Right atrium auricular region (tissue), 2 donors: Measurements from ENCODE around the gene BTG1. TPM values are rescaled to one million over a fixed set of nuclear protein-coding genes. Genes with fewer than 3 reads are reported as not detected.
A peak's percentile ranks its signal among the peaks of the same experiment; 100 is the strongest.

Experiments used
- DNase-seq: peaks from one replicate; pipeline ENCODE4 v3.0.0-alpha.2; 2019; ENCODE audit warnings: low spot score
- H3K27ac ChIP-seq, 2 donors: fragments of 200-600 bp; sonication (generic); 1 replicate in 1 of 2; 2 replicates in 1 of 2; pipeline ENCODE4 v1.5.1; 2016 to 2019
- H3K27me3 ChIP-seq, 2 donors: fragments of 200-600 bp; sonication (generic); one replicate each; pipeline versions ENCODE4 v1.5.1 to v1.6.0; 2017 to 2019
- H3K36me3 ChIP-seq: fragments of 200-600 bp; sonication (generic); one replicate; pipeline ENCODE4 v1.5.1; 2016
- H3K4me1 ChIP-seq, 2 donors: fragments of 200-600 bp; sonication (generic); one replicate each; pipeline versions ENCODE4 v1.5.1 to v1.6.0; 2017 to 2019
- H3K4me3 ChIP-seq, 2 donors: fragments of 200-600 bp; sonication (generic); 1 replicate in 1 of 2; 2 replicates in 1 of 2; pipeline ENCODE4 v1.5.1; 2017 to 2019; ENCODE audit warnings: mild to moderate bottlenecking in 1 of 2, moderate library complexity in 1 of 2
- H3K9me3 ChIP-seq, 2 donors: fragments of 200-600 bp; sonication (generic); one replicate each; pipeline ENCODE4 v1.5.1; 2019
- CTCF ChIP-seq, 2 donors: fragments of 200-600 bp; sonication (generic); IDR thresholded peaks; one replicate each; pipeline ENCODE4 v1.5.1; 2019; ENCODE audit warnings: antibody characterized with exemption in 2 of 2
- total RNA-seq, 2 donors: library from RNA; depleted of rRNA; stranded (reverse); fragments of >200 nt; gene quantifications; one replicate each; pipeline ENCODE4 v1.1.0, GENCODE V29; 2016

Gene BTG1
- total RNA-seq, 2 donors from 2014 or later = 51.2 to 61.6 TPM

GRCh38 chr12:92149563-92149962 is 3.9 kb upstream of the BTG1 start:
- Histone ChIP-seq H3K27ac (no peak overlapping the region), H3K4me1 (no peaks in the 10 kb centered on the region), H3K9me3 (no peaks in the 10 kb centered on the region), H3K36me3 (peaks cover 7% of the 10 kb centered on the region), H3K4me3 (no peak overlapping the region), H3K27me3 (no peaks in the 10 kb centered on the region)
- TF ChIP-seq CTCF (IDR thresholded peaks at IDR 0.05) = no peak
- DNase-seq = no peak

GRCh38 chr12:92147491-92147890 is 1.8 kb upstream of the BTG1 start:
- H3K36me3 ChIP-seq = peaks cover 28% of the 10 kb centered on the region
- DNase-seq = no peak
- no peaks in the 10 kb centered on the region for H3K27me3 ChIP-seq
- H3K27ac ChIP-seq = peak overlapping the region; percentile 89 to 98
- H3K9me3 ChIP-seq = no peaks in the 10 kb centered on the region
- no peak for TF ChIP-seq CTCF (IDR thresholded peaks at IDR 0.05)
- peak overlapping the region; percentile 59 to 75 for H3K4me3 ChIP-seq
- H3K4me1 ChIP-seq = no peaks in the 10 kb centered on the region

GRCh38 chr12:92146497-92147224 is 1.0 kb upstream of the BTG1 start:
- no peak for DNase-seq
- Histone ChIP-seq H3K27me3 (no peaks in the 10 kb centered on the region), H3K4me3 (peak overlapping the region; percentile 59 to 75), H3K27ac (peak overlapping the region; percentile 89 to 98), H3K36me3 (peaks cover 36% of the 10 kb centered on the region), H3K9me3 (no peaks in the 10 kb centered on the region), H3K4me1 (no peaks in the 10 kb centered on the region)
- no peak for TF ChIP-seq CTCF (IDR thresholded peaks at IDR 0.05)

GRCh38 chr12:92145481-92145730 is 240 bp downstream of the BTG1 start:
- Histone ChIP-seq H3K27me3 (no peaks in the 10 kb centered on the region), H3K4me1 (peaks cover 0 to under 1% of the 10 kb centered on the region in 2 donors), H3K36me3 (peaks cover 49% of the 10 kb centered on the region), H3K4me3 (peak overlapping the region; percentile 84 to 100), H3K9me3 (no peaks in the 10 kb centered on the region), H3K27ac (peak overlapping the region; percentile 99 to 100)
- DNase-seq = no peak
- no peak for TF ChIP-seq CTCF (IDR thresholded peaks at IDR 0.05)

GRCh38 chr12:92144631-92145480 is 790 bp downstream of the BTG1 start:
- peak overlapping the region; percentile 99 to 100 for H3K27ac ChIP-seq
- peak; percentile 78 for DNase-seq
- peaks cover 0 to 6% of the 10 kb centered on the region in 2 donors for H3K4me1 ChIP-seq
- H3K27me3 ChIP-seq = no peaks in the 10 kb centered on the region
- H3K9me3 ChIP-seq = no peaks in the 10 kb centered on the region
- H3K36me3 ChIP-seq = peaks cover 54% of the 10 kb centered on the region
- H3K4me3 ChIP-seq = peak overlapping the region; percentile 84 to 100
- TF ChIP-seq CTCF (IDR thresholded peaks at IDR 0.05) = peak in 1 of 2 donors; percentile 40
